GM18498 (cell line): Measurements from ENCODE around the gene NKAPD1.
"Not testable (repeated sequence)": the region's sequence is repeated elsewhere in the genome, so short reads cannot be mapped to it uniquely, and the experiment has no call there.

Experiments used
- ATAC-seq: cut with Tn5 transposase; IDR thresholded peaks from one replicate; pipeline ENCODE4 v1.9.1; 2021; ENCODE audit warnings: mild to moderate bottlenecking, moderate library complexity; ENCODE audit not compliant: unreplicated experiment

NKAPD1 gene

DNA sequence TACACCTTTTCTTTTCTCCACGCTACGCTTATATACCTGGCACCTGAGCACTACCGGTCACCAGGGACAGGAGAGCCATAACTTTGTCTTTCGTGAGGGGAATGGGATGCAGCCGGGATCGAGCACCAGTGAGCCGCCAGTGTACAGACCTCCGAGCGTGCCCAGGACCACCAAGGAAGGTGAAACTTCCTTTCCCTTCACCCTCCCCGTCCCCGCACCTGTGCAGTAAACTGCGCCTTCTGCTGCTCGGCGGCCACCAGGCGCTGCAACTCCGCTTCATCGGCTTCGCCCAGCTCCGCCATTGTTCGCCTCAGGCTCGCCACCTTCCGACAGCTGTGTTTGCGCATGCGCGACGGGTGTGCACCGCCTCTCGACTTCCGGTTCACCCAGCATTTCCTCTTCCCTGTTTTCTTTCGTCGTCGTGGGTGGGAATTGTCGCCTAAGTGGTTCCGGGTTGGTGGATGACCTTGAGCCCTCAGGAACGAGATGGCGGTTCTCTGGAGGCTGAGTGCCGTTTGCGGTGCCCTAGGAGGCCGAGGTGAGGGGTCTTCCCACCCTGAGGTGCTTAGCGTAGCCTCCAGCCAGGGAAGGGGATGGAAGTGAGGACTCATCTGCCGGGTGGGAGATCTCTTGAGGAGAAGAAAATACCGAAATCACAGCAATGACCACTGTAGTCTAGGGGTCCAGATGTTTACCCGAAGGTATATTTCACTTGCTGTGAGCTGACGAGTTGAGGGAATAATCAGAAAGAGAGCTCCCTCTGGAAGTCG lies 12.5 kb downstream of the NKAPD1 start, which contains the start of the genes SDHD and TIMM8B:
Gene SDHD (plus strand): TSS at position 452 of the 770 bp plus-strand sequence. CDS start 35 bp downstream, at position 487.
Gene TIMM8B (minus strand): TSS at position 335 of the 770 bp plus-strand sequence. CDS start 33 bp downstream, at position 302.
- peak; percentile 88 for ATAC-seq

DNA sequence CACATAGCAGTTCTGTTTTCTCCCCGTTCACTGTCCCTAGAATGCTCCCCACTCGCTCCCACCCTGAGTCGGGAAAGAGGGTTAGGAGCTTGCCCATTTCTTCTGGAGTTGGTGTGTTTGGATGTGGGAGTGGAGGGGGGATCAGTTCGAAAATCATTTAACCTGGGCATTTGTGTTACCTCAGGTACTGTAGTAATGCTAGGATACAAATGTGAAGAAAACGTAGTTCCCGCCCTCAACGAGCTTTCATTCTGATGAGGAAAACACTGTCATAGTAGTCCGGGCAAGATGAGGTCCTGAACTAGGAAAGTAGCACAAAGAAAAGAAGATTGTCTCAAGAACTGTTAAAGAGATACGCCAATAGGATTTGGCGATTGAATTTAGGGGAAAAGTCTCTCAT lies 13.1 kb downstream of the NKAPD1 start:
- ATAC-seq, result no peak

DNA sequence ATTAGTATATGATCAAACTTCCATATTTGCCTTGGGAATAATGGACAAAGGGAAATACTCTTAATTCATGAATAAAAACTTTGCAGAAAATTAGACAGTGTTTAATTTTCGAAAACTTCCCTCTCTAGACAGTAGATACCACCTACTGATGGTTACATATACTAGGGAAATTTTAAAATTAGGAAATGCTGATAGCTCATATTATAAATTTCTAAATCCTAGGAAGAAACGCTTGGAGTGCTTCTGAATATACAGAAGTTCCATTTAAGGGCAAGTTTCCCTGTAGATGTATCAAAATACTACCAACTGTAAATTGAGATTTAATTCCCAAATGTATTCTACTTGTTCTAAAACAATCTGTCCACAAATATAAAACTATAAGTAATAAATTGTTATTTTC lies 21.2 kb downstream of the NKAPD1 start:
- ATAC-seq, result not testable (repeated sequence)

DNA sequence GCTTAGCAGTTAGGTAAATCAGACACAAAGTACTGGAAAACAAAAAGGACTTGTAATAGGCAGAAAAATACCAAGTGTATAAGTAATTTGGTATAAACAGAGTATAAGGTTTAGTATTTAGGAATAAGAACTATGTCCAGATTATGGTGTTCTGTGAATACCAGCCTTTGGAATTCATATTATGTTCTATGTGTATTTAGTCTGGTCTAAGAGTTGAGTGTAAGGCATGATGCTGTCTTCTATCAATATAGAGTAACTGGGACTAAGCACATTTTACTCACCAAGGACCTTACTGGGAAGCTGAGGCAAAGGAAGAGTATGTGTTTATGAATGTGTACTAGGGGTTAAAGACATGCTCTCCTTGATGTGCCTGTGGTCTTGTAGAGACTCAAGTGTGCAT lies 22.1 kb downstream of the NKAPD1 start:
- no peak for ATAC-seq

DNA sequence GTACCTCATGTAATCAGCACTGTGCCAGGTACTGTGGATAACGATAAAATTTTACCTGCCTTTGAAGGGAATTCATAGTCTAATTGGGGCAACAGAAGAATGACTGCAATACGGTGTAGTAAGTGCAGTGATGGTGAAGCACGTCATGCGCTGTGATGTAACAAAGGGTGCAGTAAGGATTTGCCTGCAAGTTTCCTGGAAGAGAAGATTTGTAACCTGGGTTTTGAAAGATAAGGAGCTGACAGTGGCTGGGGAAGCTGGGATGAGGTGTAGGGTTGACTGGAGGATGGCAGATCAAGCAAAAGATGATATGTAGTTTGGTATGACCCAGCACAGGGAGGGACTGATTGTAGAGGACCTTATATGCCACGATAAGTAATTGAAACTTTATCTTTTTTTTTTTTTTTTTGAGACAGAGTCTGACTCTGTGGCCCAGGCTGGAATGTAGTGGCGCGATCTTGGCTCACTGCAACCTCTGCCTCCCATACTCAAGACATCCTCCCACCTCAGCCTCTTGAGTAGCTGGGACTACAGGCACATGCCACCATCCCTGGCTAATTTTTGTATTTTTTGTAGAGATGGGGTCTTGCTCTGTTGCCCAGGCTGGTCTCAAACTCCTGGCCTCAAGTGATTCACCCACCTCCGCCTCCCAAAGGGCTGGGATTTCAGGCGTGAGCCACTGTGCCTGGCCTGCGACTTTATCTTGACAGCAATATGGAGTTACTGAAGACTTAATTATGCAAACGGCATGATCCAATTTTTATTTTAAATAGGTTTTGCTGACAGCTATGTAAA lies 23.8 kb downstream of the NKAPD1 start:
- no peak for ATAC-seq

DNA sequence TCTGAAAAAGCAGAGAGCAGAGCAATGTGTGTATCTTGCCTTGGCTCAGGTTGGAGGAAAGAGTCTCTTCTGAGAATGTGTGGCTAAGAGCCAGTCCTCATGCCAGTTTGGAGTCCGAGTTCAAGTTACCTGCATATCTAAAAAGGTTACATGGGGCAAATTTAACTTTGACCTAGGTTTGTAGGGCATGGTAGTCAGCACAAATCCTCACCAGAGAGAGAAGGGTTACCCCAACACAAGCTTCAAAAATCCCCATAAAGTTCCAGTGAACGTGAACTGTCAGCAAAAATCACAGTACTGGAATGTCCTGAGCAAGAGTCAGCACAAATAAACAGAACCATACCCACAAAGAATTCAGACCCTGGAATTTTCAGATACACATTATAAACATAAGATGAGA lies 26.4 kb downstream of the NKAPD1 start:
- ATAC-seq, result no peak

DNA sequence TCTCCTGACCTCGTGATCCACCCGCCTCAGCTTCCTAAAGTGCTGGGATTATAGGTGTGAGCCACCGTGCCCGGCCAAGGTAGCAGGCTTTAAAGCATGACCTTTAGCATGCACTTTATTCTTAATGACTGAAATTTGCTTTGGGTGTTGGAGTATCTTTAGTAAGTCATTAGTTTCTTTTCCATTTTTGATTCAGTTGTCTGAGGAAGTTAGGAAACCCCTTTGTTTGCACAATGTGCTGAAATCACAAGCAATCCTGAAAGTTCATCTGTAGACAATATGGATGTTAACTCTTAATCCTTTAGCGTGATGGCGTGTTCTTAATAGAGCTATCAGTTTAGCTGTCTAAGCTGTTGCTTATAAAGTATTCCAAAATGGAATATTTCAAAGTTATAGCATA lies 29.3 kb downstream of the NKAPD1 start:
- no peak for ATAC-seq

DNA sequence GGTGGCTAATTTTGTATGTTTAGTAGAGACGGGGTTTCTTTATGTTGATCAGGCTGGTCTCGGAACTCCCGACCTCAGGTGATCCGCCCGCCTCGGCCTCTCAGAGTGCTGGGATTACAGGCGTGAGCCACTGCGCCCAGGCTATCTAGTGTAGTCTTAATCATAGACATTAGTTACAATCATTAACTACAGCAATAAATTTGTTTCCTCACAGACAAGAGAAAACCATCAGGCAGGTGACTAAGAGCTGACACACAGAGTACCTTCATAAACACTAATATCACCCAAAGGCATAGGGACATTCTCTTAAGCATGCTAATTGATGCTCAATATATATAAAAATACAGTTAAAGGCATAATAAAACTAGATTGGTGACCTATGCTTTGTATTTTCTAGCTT lies 32.0 kb downstream of the NKAPD1 start:
- no peak for ATAC-seq

DNA sequence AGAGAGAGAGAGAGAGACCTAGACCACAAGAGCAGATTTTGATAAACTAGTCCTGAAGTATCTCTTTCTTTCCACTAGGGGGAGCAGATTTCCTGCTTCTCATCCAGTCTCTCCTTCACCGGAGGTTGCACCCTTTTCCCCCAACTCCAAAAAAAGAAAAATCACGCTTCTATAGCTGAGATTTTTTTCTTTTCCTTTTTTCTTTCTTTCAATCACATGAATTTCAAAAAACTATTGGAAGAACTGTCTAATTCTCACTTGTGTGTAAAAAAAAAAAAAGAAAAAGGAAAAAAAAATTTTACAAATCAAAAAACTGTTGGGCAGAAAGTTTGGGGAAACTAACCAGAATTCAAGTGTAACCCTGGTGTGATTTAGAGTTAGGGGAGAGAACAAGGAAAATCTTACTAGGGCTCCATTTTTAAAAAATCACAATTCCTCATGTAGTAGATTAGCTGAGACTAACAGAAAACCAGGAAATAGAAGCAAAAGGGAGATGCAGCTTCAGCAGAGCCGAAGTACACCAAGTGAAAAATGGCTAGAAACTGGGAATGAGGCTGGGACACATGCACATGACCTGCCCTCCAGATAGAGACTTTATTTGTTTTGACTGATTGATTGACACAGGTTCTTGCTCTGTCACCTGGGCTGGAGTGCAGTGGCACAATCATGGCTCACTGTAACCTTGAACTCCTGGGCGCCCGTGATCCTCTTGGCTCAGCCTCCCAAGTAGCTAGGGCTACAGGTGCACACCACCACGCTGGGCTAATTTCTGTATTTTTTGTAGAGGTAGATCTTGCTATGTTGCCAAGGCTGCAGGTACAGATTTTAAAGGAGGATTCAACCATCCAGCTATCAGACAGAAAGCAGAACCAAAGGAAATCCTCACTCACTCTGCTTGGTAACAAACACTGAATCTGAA lies 39.7 kb downstream of the NKAPD1 start:
- no peak for ATAC-seq

DNA sequence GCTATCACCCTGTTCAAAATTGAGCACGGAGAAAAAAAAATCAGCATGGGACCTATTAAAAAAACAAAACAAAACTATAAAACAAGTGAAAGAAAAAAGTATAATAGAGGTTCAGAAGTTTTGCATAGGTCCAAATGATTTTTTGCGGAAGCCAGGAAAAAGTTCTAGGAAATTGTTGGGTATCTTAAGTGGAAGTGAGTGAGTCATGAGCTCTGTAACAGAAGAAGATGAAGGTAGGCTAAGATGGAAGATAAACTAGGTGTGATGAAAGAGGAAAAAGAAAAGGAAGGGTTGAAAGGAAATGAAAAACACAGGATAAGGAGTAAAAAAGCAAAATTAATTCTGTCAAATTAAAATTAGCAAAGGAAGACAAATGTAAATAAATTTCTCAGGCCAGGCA lies 40.4 kb downstream of the NKAPD1 start:
- ATAC-seq, result no peak

DNA sequence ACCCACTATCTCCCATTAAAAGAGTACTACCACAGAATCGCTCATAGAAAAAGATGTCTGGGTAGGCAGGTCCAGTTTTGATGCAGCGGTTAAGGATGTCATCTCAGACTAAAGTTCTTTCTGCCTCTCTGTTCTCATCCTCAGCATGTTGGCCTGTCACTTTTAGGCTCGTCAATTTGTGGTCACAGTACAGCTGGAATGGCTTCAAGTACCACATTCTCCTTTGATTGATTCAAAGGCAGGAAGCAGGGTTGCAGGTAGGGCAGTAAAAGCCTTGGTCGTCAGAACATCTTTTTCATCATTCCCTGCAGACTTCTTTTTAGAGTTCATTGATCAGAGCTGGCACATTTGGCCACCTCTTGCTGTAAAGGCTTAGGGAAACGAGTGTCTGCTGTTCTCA lies 41.3 kb downstream of the NKAPD1 start:
- ATAC-seq, result no peak

DNA sequence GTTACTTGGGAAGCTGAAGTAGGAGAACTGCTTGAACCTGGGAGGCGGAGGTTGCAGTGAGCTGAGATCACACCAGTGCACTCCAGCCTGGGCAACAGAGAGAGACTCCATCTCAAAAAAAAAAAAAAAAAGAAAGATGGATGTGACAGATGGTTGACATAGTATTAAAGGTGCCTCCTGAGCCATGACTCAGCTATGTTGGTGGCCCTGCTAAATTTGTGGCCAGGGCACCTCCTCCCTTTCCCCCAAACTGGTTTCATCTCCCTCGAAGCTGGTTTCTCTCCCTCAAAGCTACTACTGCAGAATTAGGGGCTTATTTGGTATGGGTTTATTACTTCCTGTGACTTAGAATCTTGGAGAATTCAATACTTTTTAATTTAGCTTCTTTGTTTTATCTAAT lies 44.1 kb downstream of the NKAPD1 start:
- no peak for ATAC-seq

DNA sequence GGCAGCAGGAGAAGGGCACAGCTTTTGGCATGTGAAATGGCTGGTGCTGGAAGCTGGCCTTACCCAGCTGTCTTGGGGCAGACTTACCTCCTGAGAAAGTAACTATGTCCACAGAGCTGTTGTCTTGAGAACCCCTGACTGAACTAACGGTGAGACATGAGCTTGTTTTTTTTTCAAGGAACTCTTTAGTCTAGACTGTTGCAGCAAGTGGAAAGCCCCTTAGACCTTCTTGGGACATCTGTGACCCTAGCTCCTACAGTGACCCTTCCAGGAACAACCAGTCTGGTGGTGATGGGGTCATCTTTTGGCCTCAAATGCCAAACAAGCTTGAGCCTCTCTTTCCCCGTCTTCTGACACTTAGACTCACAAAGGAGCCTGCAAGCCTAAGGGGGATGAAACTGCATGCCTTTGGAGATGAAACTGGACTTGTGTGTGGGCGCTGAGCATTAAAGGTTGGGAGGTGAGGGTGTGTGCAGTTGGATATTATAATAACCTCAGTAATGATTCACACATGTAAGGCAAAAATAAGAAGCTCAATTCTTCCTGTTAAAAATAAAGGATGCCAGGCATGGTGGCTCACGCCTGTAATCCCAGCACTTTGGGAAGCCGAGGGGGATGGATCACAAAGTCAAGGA lies 48.0 kb downstream of the NKAPD1 start:
- no peak for ATAC-seq

DNA sequence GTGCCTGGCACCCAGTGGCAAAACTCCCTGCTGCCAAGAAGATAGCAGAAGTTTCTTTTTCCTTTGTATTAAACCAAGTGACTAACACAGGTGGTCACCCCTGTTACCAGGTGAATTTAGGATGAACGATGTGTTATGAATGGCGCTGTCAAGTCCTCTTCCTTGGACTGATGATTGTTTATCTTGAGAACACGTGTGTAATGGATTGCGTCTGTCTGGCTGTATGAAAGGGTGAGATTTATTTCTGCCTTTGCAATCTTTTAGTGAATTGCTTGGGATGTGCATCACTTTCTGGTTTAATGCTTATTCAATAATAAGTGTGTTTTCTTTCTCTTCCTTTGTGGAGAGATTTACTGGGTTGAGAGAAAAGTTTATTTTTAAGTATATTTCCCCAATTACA lies 49.0 kb downstream of the NKAPD1 start:
- no peak for ATAC-seq

DNA sequence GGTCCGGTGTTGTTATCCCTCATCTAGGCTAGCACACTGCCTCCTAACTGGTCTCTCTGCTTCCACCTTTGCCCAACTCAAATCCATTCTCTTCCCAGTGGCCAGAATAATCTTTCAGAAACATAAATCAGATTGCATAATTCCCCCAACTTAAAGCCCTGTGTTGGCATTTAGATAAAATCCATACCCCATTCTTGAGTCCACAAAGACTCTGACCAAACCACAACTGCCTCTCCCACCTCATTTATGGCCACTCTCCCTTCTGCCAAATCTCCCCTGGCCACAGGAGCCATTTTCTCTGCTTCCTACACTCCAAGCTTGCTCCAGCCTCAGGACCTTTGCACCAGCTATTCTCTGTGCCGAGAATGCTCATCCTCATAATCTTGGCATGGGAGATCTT lies 53.0 kb downstream of the NKAPD1 start:
- ATAC-seq, result no peak

DNA sequence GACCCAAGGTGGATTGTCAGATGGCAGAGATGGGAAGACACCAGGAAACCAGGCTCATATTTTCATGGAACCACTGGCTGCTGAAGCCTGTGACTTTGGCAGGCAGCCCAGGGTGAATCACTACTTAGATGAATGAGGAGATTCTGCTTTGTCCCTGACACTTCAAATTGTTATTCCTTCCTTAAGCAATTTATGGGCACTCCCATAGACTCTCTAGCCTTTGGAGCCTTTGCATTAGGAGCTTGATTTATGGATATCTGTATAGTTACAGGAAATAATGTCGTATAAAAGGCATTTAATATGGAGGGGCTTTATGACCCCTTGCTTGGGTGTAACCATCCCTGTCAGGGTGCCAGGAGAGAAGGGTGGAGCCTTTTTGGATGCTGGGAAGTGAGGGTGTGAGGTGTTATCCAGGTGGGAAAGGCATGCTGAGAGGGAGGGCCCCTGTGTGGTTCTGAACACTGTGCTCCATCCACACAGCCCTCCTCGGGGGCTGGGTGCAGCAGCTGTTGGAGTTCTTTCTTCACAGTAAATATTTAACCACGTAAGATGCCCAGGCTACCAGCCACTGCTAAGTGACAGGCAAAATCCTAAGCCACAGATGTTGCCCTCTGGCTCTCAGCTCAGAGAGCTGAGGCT lies 54.5 kb downstream of the NKAPD1 start:
- ATAC-seq, result no peak

DNA sequence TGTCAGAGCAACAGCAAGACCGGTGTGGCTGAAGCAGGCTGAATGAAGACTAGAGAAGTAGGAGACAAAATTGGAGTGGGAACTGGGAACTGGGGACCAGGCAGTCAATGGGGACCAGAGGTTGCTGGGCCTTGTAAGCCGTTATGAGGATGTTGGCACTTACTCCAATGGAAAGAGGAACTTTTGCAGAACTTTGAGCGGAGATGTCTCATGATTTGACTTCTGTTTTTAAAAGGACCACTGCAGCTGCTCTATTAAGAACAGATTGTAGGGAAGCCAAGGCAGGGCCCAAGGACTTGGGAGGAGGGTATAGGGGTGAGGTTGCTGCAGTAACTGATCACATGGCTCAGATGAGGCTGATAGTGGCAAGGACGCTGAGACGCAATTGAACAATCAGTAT lies 55.6 kb downstream of the NKAPD1 start:
- ATAC-seq, result no peak

DNA sequence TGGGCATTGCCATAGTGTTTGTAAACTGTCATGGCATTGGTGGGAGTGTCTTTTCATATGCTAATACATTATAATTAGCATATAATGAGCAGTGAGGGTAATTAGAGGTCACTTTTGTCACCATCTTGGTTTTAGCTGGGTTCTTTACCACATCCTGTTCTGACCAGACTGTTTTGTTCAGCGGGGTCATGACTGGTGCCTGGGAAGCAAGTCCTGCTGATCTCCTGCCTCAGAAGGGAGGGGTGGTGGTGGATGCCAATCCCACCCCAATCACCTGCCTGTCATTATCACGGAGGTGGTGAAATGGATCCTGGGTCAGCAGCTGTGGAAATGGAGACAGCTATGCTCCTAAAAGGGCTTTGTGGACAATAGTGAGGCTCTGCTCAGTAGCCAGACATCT lies 58.6 kb downstream of the NKAPD1 start:
- no peak for ATAC-seq

DNA sequence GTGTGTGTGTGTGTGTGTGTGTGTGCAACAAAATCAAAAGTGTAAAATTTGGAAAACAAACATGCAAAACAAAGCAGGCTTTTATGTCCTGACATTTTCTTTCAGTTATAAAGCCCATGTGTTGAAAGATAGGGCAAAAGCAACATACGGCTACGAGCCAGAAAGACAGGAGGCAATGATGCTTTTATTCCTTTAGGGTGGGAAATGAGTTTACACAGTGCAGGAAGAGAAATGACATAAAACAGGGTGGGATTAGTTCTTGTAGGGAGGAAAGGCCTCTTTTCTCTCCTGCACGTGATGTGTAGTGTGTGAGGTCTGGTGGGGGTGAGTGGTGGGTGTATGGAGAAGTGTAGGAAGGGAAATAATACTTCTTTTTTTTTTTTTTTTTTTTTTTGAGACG lies 60.4 kb downstream of the NKAPD1 start:
- ATAC-seq, result no peak
